SU-DHL-6 (cell line): ENCODE data around the gene CC2D2B.

Experiments used
- CTCF ChIP-seq: fragments of 200-600 bp; sonication (generic); IDR thresholded peaks from one replicate; pipeline ENCODE4 v1.5.1; 2017; ENCODE audit warnings: antibody characterized with exemption, mild to moderate bottlenecking, low read length, moderate library complexity; ENCODE audit not compliant: insufficient read depth, poor library complexity, severe bottlenecking
- EZH2phosphoT487 ChIP-seq: fragments of 200-600 bp; sonication (generic), shearing (Covaris generic); conservative IDR thresholded peaks from 2 replicates; pipeline ENCODE4 v1.6.1; 2018; ENCODE audit warnings: mild to moderate bottlenecking, antibody characterized with exemption, low read length, moderate library complexity, mixed read lengths

GRCh38 chr10:96043033-96043892 is 135.5 kb downstream of the CC2D2B start, which contains the start of gene CCNJ:
- TF ChIP-seq CTCF: no peak
- no peak for TF ChIP-seq EZH2phosphoT487
